ENCODE data around the gene KANK2. TPM values are rescaled to one million over a fixed set of nuclear protein-coding genes. Genes with fewer than 3 reads are reported as not detected.

KANK2 gene
- total RNA-seq, 1 experiment from 2014 or later: 17.6 TPM

- Mint-ChIP-seq H3K27ac (ENCODE audit: unreplicated experiment) (peak overlapping the region; percentile 7), H3K36me3 (ENCODE audit: insufficient read depth, unreplicated experiment) (peaks cover 44% of the 10 kb centered on the region), H3K4me3 (ENCODE audit: unreplicated experiment) (peak overlapping the region; percentile 66), H3K9me3 (ENCODE audit: unreplicated experiment) (no peaks in the 10 kb centered on the region), H3K27me3 (ENCODE audit: insufficient read depth, unreplicated experiment) (no peaks in the 10 kb centered on the region), H3K4me1 (ENCODE audit: low read depth, unreplicated experiment) (no peaks in the 10 kb centered on the region)
- Histone ChIP-seq H3K4me3 (ENCODE audit: low read depth, low read length) (no peak overlapping the region), H3K36me3 (ENCODE audit: control insufficient read depth, insufficient read depth, low read length) (no peaks in the 10 kb centered on the region), H3K4me1 (peaks cover 26% of the 10 kb centered on the region), H3K9me3 (no peaks in the 10 kb centered on the region), H3K27me3 (replicated peaks; ENCODE audit: control insufficient read depth, insufficient read depth, low read length) (no peaks in the 10 kb centered on the region)
- ChIA-PET POLR2A (no interaction called here), CTCF (interaction anchor here (0.6 to 0.7 kb wide), 2 partner anchors 116 to 242 kb away, joined by 3 read pairs; no protein-coding TSS in a partner anchor)
- DNase-seq: peak; percentile 47 to 72
- intact Hi-C loops (cut with micrococcal nuclease; ENCODE audit: unreplicated experiment): loop anchor here (1.0 to 5.0 kb wide), 3 partner anchors 16 to 201 kb away; partner anchors contain the start of gene SPC24
- no TSS peak for BruUV-seq (replicated peaks)
- no peak for TF ChIP-seq CTCF (IDR thresholded peaks at IDR 0.05; ENCODE audit: insufficient read depth in 1 of 2, low read depth in 1 of 2, low read length in 1 of 2, severe bottlenecking in 1 of 2, unreplicated experiment in 1 of 2)
These were observed 58.6 kb downstream of the KANK2 start for GRCh38 chr19:11138601-11139300.

- ChIA-PET POLR2A (no interaction called here), CTCF (interaction anchor here (0.6 to 0.7 kb wide), 3 partner anchors 117 to 1580 kb away, joined by 3 to 4 read pairs (median 3); no protein-coding TSS in a partner anchor)
- Mint-ChIP-seq H3K36me3 (ENCODE audit: insufficient read depth, unreplicated experiment) (peaks cover 54% of the 10 kb centered on the region), H3K4me1 (ENCODE audit: low read depth, unreplicated experiment) (no peaks in the 10 kb centered on the region), H3K27ac (ENCODE audit: unreplicated experiment) (peak overlapping the region; percentile 7), H3K4me3 (ENCODE audit: unreplicated experiment) (peak overlapping the region; percentile 66), H3K9me3 (ENCODE audit: unreplicated experiment) (no peaks in the 10 kb centered on the region), H3K27me3 (ENCODE audit: insufficient read depth, unreplicated experiment) (no peaks in the 10 kb centered on the region)
- BruUV-seq (replicated peaks): no TSS peak
- intact Hi-C loops (cut with micrococcal nuclease; ENCODE audit: unreplicated experiment): loop anchor here (1.0 to 5.0 kb wide), 3 partner anchors 17 to 200 kb away; partner anchors contain the start of gene SPC24
- H3K36me3 ChIP-seq (ENCODE audit: control insufficient read depth, insufficient read depth, low read length): no peaks in the 10 kb centered on the region
- H3K4me3 ChIP-seq (ENCODE audit: low read depth, low read length): peak overlapping the region; percentile 50
- peak; percentile 77 to 79 for DNase-seq
- peaks cover 19% of the 10 kb centered on the region for H3K4me1 ChIP-seq
- H3K9me3 ChIP-seq: no peaks in the 10 kb centered on the region
- no peaks in the 10 kb centered on the region for H3K27me3 ChIP-seq (replicated peaks; ENCODE audit: control insufficient read depth, insufficient read depth, low read length)
- peak; percentile 71 to 79 for TF ChIP-seq CTCF (IDR thresholded peaks at IDR 0.05; ENCODE audit: insufficient read depth in 1 of 2, low read depth in 1 of 2, low read length in 1 of 2, severe bottlenecking in 1 of 2, unreplicated experiment in 1 of 2)
These were observed 59.6 kb downstream of the KANK2 start for GRCh38 chr19:11137542-11138384.

- Mint-ChIP-seq H3K4me1 (ENCODE audit: low read depth, unreplicated experiment) (no peaks in the 10 kb centered on the region), H3K36me3 (ENCODE audit: insufficient read depth, unreplicated experiment) (peaks cover 66% of the 10 kb centered on the region), H3K27ac (ENCODE audit: unreplicated experiment) (no peak overlapping the region), H3K4me3 (ENCODE audit: unreplicated experiment) (peak overlapping the region; percentile 66), H3K9me3 (ENCODE audit: unreplicated experiment) (no peaks in the 10 kb centered on the region), H3K27me3 (ENCODE audit: insufficient read depth, unreplicated experiment) (no peaks in the 10 kb centered on the region)
- H3K36me3 ChIP-seq (ENCODE audit: control insufficient read depth, insufficient read depth, low read length): peaks cover 6% of the 10 kb centered on the region
- no peak for TF ChIP-seq CTCF (IDR thresholded peaks at IDR 0.05; ENCODE audit: insufficient read depth in 1 of 2, low read depth in 1 of 2, low read length in 1 of 2, severe bottlenecking in 1 of 2, unreplicated experiment in 1 of 2)
- CTCF ChIA-PET: no interaction called here
- no peak for DNase-seq
- POLR2A ChIA-PET: interaction anchor here (0.6 kb wide), 1 partner anchor 15 kb away, joined by 3 read pairs; no protein-coding TSS in a partner anchor
- H3K4me1 ChIP-seq: peaks cover 8% of the 10 kb centered on the region
- no peaks in the 10 kb centered on the region for H3K9me3 ChIP-seq
- H3K4me3 ChIP-seq (ENCODE audit: low read depth, low read length): no peak overlapping the region
- BruUV-seq (replicated peaks): no TSS peak
- H3K27me3 ChIP-seq (replicated peaks; ENCODE audit: control insufficient read depth, insufficient read depth, low read length): no peaks in the 10 kb centered on the region
- intact Hi-C loops (cut with micrococcal nuclease; ENCODE audit: unreplicated experiment): loop anchor here (5.0 kb wide), 1 partner anchor 199 kb away; no protein-coding TSS in a partner anchor
These were observed 60.8 kb downstream of the KANK2 start for GRCh38 chr19:11136400-11137101.
